IPS DF 19.7 (cell line): ENCODE results near the gene PSMA7.

Experiments
- DNase-seq: peaks from one replicate; pipeline ENCODE4 v3.0.0-alpha.2; 2013; ENCODE audit warnings: low read depth, low spot score

PSMA7 gene

GRCh38 chr20:62087227-62087626, 56.0 kb downstream of the PSMA7 start:
- no peak for DNase-seq
